ENCODE results near the gene PPM1D.
"Not testable (repeated sequence)": the region's sequence is repeated elsewhere in the genome, so short reads cannot be mapped to it uniquely, and the experiment has no call there.

PPM1D gene

DNA sequence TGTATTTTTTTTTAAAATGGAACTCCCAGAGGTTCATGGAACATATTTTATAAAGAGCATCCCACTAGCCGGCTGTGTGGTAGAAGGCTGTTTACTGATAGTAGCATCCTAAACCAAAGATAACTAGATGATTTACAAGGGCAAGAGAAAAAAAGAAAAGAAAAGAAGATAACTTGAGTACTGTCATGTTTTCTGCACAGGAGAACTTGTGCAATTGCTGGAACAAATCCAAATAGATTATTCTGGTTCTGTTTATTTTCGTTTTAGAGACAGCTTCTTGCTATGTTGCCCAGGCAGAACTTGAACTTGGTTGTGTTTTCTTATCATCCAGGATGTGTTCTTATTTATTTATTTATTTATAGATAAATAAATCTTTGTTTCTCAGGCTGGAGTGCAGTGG, 20.9 kb upstream of the PPM1D start:
- peak; percentile 58 to 93 for DNase-seq (ENCODE audit: low read depth in 2 of 2)
- TF ChIP-seq, protein P1, sequence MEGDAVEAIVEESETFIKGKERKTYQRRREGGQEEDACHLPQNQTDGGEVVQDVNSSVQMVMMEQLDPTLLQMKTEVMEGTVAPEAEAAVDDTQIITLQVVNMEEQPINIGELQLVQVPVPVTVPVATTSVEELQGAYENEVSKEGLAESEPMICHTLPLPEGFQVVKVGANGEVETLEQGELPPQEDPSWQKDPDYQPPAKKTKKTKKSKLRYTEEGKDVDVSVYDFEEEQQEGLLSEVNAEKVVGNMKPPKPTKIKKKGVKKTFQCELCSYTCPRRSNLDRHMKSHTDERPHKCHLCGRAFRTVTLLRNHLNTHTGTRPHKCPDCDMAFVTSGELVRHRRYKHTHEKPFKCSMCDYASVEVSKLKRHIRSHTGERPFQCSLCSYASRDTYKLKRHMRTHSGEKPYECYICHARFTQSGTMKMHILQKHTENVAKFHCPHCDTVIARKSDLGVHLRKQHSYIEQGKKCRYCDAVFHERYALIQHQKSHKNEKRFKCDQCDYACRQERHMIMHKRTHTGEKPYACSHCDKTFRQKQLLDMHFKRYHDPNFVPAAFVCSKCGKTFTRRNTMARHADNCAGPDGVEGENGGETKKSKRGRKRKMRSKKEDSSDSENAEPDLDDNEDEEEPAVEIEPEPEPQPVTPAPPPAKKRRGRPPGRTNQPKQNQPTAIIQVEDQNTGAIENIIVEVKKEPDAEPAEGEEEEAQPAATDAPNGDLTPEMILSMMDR (IDR thresholded peaks at IDR 0.05; ENCODE audit: low read depth, low read length): no peak
- H3K4me3 ChIP-seq (replicated peaks in 1 of 2; ENCODE audit: low read depth in 2 of 2, low read length in 2 of 2): no peak overlapping the region

DNA sequence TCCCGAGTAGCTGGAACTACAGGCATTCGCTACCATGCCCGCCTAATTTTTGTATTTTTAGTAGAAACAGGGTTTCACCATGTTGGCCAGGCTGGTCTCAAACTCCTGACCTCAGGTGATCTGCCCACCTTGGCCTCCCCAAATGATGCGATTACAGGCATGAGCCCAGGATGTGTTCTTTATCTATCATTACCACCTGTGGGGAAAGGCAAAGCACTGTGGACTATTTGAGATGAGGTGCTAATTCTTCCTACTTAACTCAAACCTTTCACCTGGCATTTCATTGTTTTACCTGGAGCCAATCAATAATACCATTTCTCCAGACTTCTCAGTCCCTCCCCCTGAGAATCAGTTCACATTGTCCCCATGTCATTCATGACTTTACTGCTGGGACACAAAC, 20.4 kb upstream of the PPM1D start:
- no peak overlapping the region for H3K4me3 ChIP-seq (replicated peaks in 1 of 2; ENCODE audit: low read depth in 2 of 2, low read length in 2 of 2)
- TF ChIP-seq, protein P1 (IDR thresholded peaks at IDR 0.05; ENCODE audit: low read depth, low read length): no peak
- DNase-seq (ENCODE audit: low read depth in 2 of 2): no peak

DNA sequence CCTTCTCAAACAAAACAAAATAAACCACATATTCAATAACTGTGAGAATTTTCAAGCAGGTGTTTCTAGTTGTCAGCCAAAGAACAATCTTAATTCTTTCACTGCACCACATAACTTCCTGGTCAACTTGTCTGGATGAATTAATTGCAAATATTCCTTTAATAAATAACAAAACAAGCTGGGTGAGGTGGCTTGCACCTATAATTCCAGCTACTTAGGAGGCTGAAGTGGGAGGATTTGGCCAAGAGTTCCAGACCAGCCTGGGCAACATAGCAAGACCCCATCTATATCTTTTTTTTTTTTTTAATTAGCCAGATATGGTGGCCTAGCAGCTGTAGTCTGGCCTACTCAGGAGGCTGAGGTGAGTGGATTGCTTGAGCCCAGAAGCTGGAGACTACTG, 17.0 kb upstream of the PPM1D start:
- H3K4me3 ChIP-seq (replicated peaks in 1 of 2; ENCODE audit: low read depth in 2 of 2, low read length in 2 of 2): no peak overlapping the region
- no peak for DNase-seq (ENCODE audit: low read depth in 2 of 2)
- TF ChIP-seq, protein P1 (IDR thresholded peaks at IDR 0.05; ENCODE audit: low read depth, low read length): no peak

DNA sequence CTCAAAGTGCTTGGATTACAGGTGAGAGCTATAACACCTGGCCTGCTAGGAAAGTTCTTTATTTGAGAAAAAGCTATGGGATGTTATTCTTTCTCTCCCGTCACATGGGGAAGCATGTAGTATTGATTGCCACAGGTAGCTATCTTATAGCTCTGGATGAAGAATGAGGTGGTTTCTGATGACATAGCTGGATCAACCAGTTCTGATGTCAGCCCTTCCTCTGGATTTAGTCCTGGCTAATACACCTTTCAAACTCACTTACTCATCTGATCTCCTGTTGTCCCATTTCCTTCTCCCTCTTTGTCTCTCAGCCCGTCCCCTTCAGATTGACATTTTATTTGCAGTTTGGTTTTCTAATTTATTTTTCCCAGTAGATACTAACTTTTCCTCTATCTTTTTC, 14.1 kb upstream of the PPM1D start:
- H3K4me3 ChIP-seq (replicated peaks in 1 of 2; ENCODE audit: low read depth in 2 of 2, low read length in 2 of 2): no peak overlapping the region
- DNase-seq (ENCODE audit: low read depth in 2 of 2): no peak
- TF ChIP-seq, protein P1 (IDR thresholded peaks at IDR 0.05; ENCODE audit: low read depth, low read length): no peak

DNA sequence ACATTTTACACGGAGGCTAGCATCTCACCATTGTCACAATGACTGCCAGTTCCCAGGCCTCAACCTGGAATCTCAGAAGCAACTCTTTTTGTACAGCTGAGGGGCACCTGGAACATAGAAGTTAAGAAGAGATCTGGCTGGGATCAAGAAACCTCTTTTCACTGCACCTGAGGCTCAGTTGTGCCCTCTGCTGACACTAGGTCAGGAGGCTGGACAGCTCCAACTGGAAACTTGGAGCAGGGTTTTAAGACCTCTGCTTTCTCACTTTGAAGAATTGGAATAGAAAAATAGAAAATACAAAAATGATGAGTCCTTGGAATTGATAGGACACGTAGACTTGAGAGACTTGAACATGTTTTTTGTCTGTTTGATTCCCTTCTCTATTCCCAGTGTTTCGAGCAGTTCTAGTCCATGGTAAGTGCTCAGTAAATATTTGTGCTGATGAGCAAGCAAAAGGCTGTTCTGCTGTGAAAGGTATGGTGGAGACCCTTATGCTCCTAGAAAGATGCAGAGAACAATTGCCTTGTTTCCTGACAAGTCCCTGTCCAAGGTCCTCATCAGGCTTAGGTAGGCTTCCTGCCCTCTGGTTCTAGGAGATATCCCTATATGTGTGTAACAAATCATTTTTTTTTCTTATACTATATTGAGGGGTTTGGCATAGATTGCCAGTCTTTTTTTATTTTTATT, 13.6 kb upstream of the PPM1D start:
- DNase-seq (ENCODE audit: low read depth in 2 of 2): peak; percentile 24 to 36
- H3K4me3 ChIP-seq (replicated peaks in 1 of 2; ENCODE audit: low read depth in 2 of 2, low read length in 2 of 2): no peak overlapping the region
- TF ChIP-seq, protein P1 (IDR thresholded peaks at IDR 0.05; ENCODE audit: low read depth, low read length): peak; percentile 35

DNA sequence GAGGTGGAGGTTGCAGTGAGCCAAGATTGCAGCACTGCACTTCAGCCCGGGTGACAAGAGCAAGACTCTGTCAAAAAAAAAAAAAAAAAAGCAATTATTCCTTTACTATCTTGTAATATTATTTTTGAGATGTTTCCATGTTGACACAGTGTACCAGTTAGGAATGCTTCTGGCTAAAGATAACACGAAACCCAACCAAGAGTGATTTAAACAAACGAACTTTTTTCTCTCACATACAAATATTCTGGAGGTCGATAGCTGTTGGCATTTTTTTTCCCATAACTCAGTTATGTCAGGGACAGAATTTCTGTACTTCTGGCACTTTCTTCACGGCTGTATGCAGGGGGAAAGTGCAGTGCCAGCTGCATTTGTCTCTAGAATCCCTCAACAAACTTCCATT, 9.9 kb upstream of the PPM1D start:
- no peak for DNase-seq (ENCODE audit: low read depth in 2 of 2)
- TF ChIP-seq, protein P1 (IDR thresholded peaks at IDR 0.05; ENCODE audit: low read depth, low read length): no peak
- H3K4me3 ChIP-seq (replicated peaks in 1 of 2; ENCODE audit: low read depth in 2 of 2, low read length in 2 of 2): no peak overlapping the region

DNA sequence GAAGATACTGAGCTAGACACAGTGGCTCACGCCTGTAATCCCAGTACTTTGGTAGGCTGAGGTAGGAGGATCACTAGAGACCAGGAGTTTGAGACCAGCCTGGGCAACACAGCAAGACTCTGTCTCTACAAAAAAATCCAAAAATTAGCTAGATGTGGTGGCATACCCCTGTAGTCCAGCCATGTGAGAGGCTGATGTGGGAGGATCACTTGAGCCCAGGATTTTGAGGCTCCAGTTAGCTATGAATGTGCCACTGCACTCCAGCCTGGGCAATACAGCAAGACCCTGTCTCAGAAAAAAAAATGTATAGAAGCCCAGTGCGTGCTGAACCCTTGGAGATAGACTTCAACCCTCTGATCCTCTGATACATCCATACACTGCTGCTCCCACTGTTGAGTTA, 7.2 kb upstream of the PPM1D start:
- TF ChIP-seq, protein P1 (IDR thresholded peaks at IDR 0.05; ENCODE audit: low read depth, low read length): no peak
- DNase-seq (ENCODE audit: low read depth in 2 of 2): no peak
- no peak overlapping the region for H3K4me3 ChIP-seq (replicated peaks in 1 of 2; ENCODE audit: low read depth in 2 of 2, low read length in 2 of 2)

DNA sequence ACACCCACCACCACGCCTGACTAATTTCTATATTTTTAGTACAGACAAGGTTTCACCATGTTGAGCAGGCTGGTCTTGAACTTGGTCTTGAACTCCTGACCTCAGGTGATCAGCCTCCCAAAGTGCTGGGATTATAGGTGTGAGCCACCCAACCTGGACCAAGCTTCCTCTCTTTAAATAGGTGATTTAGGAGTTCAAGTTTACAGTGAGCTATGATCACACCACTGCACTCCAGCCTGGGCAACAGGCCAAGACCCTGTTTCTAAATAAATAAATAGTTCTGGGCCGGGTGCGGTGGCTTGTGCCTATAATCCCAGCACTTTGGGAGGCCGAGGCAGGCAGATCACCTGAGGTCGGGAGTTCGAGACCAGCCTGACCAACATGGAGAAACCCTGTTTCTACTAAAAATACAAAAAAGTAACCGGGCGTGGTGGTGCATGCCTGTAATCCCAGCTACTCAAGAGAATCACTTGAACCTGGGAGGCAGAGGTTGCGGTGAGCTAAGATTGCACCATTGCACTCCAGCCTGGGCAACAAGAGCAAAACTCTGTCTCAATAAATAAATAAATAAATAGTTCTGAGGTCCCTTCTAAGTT, 6.5 kb upstream of the PPM1D start:
- not testable (repeated sequence) for DNase-seq (ENCODE audit: low read depth in 2 of 2); H3K4me3 ChIP-seq (replicated peaks in 1 of 2; ENCODE audit: low read depth in 2 of 2, low read length in 2 of 2)

DNA sequence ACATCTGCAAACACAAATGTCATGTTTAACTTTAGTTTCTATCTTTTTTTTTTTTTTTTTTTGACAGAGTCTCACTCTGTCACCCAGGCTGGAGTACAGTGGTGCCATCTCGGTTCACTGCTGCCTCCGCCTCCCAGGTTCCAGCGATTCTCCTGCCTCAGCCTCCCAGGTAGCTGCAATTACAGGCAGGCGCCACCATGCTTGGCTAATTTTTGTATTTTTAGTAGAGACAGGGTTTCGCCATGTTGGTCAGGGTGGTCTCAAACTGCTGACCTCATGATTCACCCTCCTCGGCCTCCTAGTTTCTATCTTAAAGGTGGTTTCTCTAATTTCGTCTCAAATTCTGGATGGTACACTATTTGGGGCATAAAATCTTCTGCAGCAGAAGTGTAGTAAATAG, 5.8 kb upstream of the PPM1D start:
- not testable (repeated sequence) for DNase-seq (ENCODE audit: low read depth in 2 of 2); H3K4me3 ChIP-seq (replicated peaks in 1 of 2; ENCODE audit: low read depth in 2 of 2, low read length in 2 of 2)
